Measurements from ENCODE around the gene LRIG3. TPM values are rescaled to one million over a fixed set of nuclear protein-coding genes. Genes with fewer than 3 reads are reported as not detected.

LRIG3 gene
- total and polyA plus RNA-seq, 2 donors from 2014 or later = 4.4 to 40.5 TPM

GRCh38 chr12:58915634-58916033 lies 4.7 kb downstream of the LRIG3 start:
- intact Hi-C loops (cut with DNase I) = no loop called here
- FAIRE-seq (no peak), DNase-seq (peak in 4 of 5 donors; percentile 54 to 92 (median 78))
- H3K9ac ChIP-seq (ENCODE audit: low read length in 3 of 3) = peak overlapping the region in 1 of 3 donors; percentile 53
- H3K27ac ChIP-seq (ENCODE audit: low read depth in 2 of 2, low read length in 2 of 2) = no peak overlapping the region
- no peak for TF ChIP-seq CTCF (IDR thresholded peaks at IDR 0.05; ENCODE audit: borderline replicate concordance, extremely low read depth, insufficient read depth)
- H3K27me3 ChIP-seq (ENCODE audit: control insufficient read depth, insufficient read depth, low read length) = no peaks in the 10 kb centered on the region
- H3K36me3 ChIP-seq (ENCODE audit: control insufficient read depth in 2 of 3, insufficient read depth in 3 of 3, low read length in 3 of 3) = peaks cover under 1 to 12% (median 5%) of the 10 kb centered on the region in 3 donors
- no peaks in the 10 kb centered on the region for H3K9me3 ChIP-seq (ENCODE audit: control insufficient read depth in 2 of 3, insufficient read depth in 1 of 3, low read length in 3 of 3)
- peak overlapping the region; percentile 32 to 51 (median 42) for H3K4me3 ChIP-seq (ENCODE audit: low read length in 3 of 3)
- peaks cover 0 to 11% (median 9%) of the 10 kb centered on the region in 3 donors for H3K4me1 ChIP-seq (ENCODE audit: control insufficient read depth in 2 of 3, insufficient read depth in 2 of 3, low read depth in 1 of 3, low read length in 3 of 3)

GRCh38 chr12:58915037-58915436 lies 5.3 kb downstream of the LRIG3 start:
- intact Hi-C loops (cut with DNase I) = no loop called here
- no peak for TF ChIP-seq CTCF (IDR thresholded peaks at IDR 0.05; ENCODE audit: borderline replicate concordance, extremely low read depth, insufficient read depth)
- peaks cover 0 to 11% (median 9%) of the 10 kb centered on the region in 3 donors for H3K4me1 ChIP-seq (ENCODE audit: control insufficient read depth in 2 of 3, insufficient read depth in 2 of 3, low read depth in 1 of 3, low read length in 3 of 3)

GRCh38 chr12:58914457-58914856 lies 5.8 kb downstream of the LRIG3 start:
- H3K27ac ChIP-seq (ENCODE audit: low read depth in 2 of 2, low read length in 2 of 2) = no peak overlapping the region
- peaks cover 4 to 12% (median 5%) of the 10 kb centered on the region in 3 donors for H3K36me3 ChIP-seq (ENCODE audit: control insufficient read depth in 2 of 3, insufficient read depth in 3 of 3, low read length in 3 of 3)
- FAIRE-seq (no peak), DNase-seq (no peak)
- intact Hi-C loops (cut with DNase I) = no loop called here
- H3K4me3 ChIP-seq (ENCODE audit: low read length in 3 of 3) = no peak overlapping the region
- peaks cover 0 to 11% (median 9%) of the 10 kb centered on the region in 3 donors for H3K4me1 ChIP-seq (ENCODE audit: control insufficient read depth in 2 of 3, insufficient read depth in 2 of 3, low read depth in 1 of 3, low read length in 3 of 3)
- H3K9me3 ChIP-seq (ENCODE audit: control insufficient read depth in 2 of 3, insufficient read depth in 1 of 3, low read length in 3 of 3) = no peaks in the 10 kb centered on the region
- TF ChIP-seq CTCF (IDR thresholded peaks at IDR 0.05; ENCODE audit: borderline replicate concordance, extremely low read depth, insufficient read depth) = no peak
- H3K27me3 ChIP-seq (ENCODE audit: control insufficient read depth, insufficient read depth, low read length) = no peaks in the 10 kb centered on the region
- H3K9ac ChIP-seq (ENCODE audit: low read length in 3 of 3) = no peak overlapping the region

More at GRCh38 chr12:58915037-58915436, 5.3 kb downstream of the LRIG3 start:
- FAIRE-seq (no peak), DNase-seq (no peak)
- Histone ChIP-seq H3K9me3 (ENCODE audit: control insufficient read depth in 2 of 3, insufficient read depth in 1 of 3, low read length in 3 of 3) (no peaks in the 10 kb centered on the region), H3K36me3 (ENCODE audit: control insufficient read depth in 2 of 3, insufficient read depth in 3 of 3, low read length in 3 of 3) (peaks cover 2 to 12% (median 5%) of the 10 kb centered on the region in 3 donors), H3K9ac (ENCODE audit: low read length in 3 of 3) (no peak overlapping the region), H3K27ac (ENCODE audit: low read depth in 2 of 2, low read length in 2 of 2) (no peak overlapping the region), H3K27me3 (ENCODE audit: control insufficient read depth, insufficient read depth, low read length) (no peaks in the 10 kb centered on the region), H3K4me3 (ENCODE audit: low read length in 3 of 3) (peak overlapping the region in 1 of 3 donors; percentile 42)

GRCh38 chr12:58907391-58907790 lies 12.9 kb downstream of the LRIG3 start:
- TF ChIP-seq CTCF (IDR thresholded peaks at IDR 0.05; ENCODE audit: borderline replicate concordance, extremely low read depth, insufficient read depth) = no peak
- H3K27ac ChIP-seq (ENCODE audit: low read depth in 2 of 2, low read length in 2 of 2) = no peak overlapping the region
- no peak overlapping the region for H3K4me3 ChIP-seq (ENCODE audit: low read length in 3 of 3)
- FAIRE-seq (no peak), DNase-seq (peak in 4 of 5 donors; percentile 47 to 70 (median 62))
- H3K9me3 ChIP-seq (ENCODE audit: control insufficient read depth in 2 of 3, insufficient read depth in 1 of 3, low read length in 3 of 3) = no peaks in the 10 kb centered on the region
- no peak overlapping the region for H3K9ac ChIP-seq (ENCODE audit: low read length in 3 of 3)
- intact Hi-C loops (cut with DNase I) = no loop called here
- no peaks in the 10 kb centered on the region for H3K27me3 ChIP-seq (ENCODE audit: control insufficient read depth, insufficient read depth, low read length)
- H3K36me3 ChIP-seq (ENCODE audit: control insufficient read depth in 2 of 3, insufficient read depth in 3 of 3, low read length in 3 of 3) = peaks cover 8 to 10% (median 10%) of the 10 kb centered on the region in 3 donors
- H3K4me1 ChIP-seq (ENCODE audit: control insufficient read depth in 2 of 3, insufficient read depth in 2 of 3, low read depth in 1 of 3, low read length in 3 of 3) = no peaks in the 10 kb centered on the region
